CD4-positive, alpha-beta memory T cell (primary cell): ENCODE results near the gene GNAI3. TPM values are rescaled to one million over a fixed set of nuclear protein-coding genes. Genes with fewer than 3 reads are reported as not detected.

Experiments
- CTCF ChIA-PET: fragments of 350-600 bp; sonication (Branson Sonifier 250); formaldehyde crosslinking; loops from one replicate; lab custom pipeline; 2021; ENCODE audit warnings: inconsistent platforms; ENCODE audit not compliant: partially characterized antibody; lab: Charles Lee
- POLR2A ChIA-PET: fragments of 350-600 bp; sonication (Branson Sonifier 250); formaldehyde crosslinking; loops from one replicate; lab custom pipeline; 2021; ENCODE audit not compliant: partially characterized antibody; lab: Charles Lee
- DNase-seq, 5 donors: peaks; one replicate each; pipeline versions ENCODE4 v3.0.0 to v3.0.0-alpha.2; 2020 to 2022; ENCODE audit warnings: mixed read lengths in 1 of 5
- H3K27ac ChIP-seq: one replicate; pipeline ENCODE4 v1.7.0; 2013; ENCODE audit warnings: low read depth, low read length
- H3K27me3 ChIP-seq: 2 replicates; pipeline ENCODE4 v1.7.0; 2013; ENCODE audit warnings: mild to moderate bottlenecking, low read length, moderate library complexity; ENCODE audit not compliant: insufficient read depth
- H3K36me3 ChIP-seq: 2 replicates; pipeline ENCODE4 v1.7.0; 2013; ENCODE audit warnings: mild to moderate bottlenecking, low read length, moderate library complexity; ENCODE audit not compliant: insufficient read depth
- H3K4me1 ChIP-seq: 2 replicates; pipeline ENCODE4 v1.7.0; 2013; ENCODE audit warnings: mild to moderate bottlenecking, low read length, moderate library complexity; ENCODE audit not compliant: insufficient read depth
- H3K4me3 ChIP-seq, 2 donors: one replicate each; pipeline ENCODE4 v1.7.0; 2013; ENCODE audit warnings: low read length in 2 of 2, mild to moderate bottlenecking in 1 of 2
- H3K9me3 ChIP-seq, 2 donors: one replicate each; pipeline ENCODE4 v1.7.0; 2013; ENCODE audit warnings: low read length in 2 of 2, control low read depth in 1 of 2; ENCODE audit not compliant: control insufficient read depth in 1 of 2
- H3K27ac Mint-ChIP-seq, 7 donors: one replicate each; pipeline ENCODE4 v1.8.0; 2020 to 2021; ENCODE audit warnings: mixed read lengths in 7 of 7, mild to moderate bottlenecking in 6 of 7, inconsistent platforms in 3 of 7, moderate library complexity in 3 of 7
- H3K27me3 Mint-ChIP-seq, 2 donors: one replicate each; pipeline ENCODE4 v1.8.0; 2020 to 2021; ENCODE audit warnings: mixed read lengths in 2 of 2
- H3K36me3 Mint-ChIP-seq, 2 donors: one replicate each; pipeline ENCODE4 v1.8.0; 2020 to 2021; ENCODE audit warnings: mixed read lengths in 2 of 2, inconsistent platforms in 1 of 2, mild to moderate bottlenecking in 1 of 2
- H3K4me1 Mint-ChIP-seq, 4 donors: one replicate each; pipeline ENCODE4 v1.8.0; 2020 to 2021; ENCODE audit warnings: mixed read lengths in 4 of 4, mild to moderate bottlenecking in 1 of 4
- H3K4me3 Mint-ChIP-seq, 8 donors: one replicate each; pipeline ENCODE4 v1.8.0; 2020 to 2021; ENCODE audit warnings: mixed read lengths in 8 of 8, mild to moderate bottlenecking in 7 of 8, moderate library complexity in 6 of 8, inconsistent platforms in 3 of 8
- H3K9me3 Mint-ChIP-seq, 8 donors: one replicate each; pipeline ENCODE4 v1.8.0; 2020 to 2021; ENCODE audit warnings: mixed read lengths in 8 of 8, mild to moderate bottlenecking in 5 of 8, inconsistent platforms in 3 of 8, moderate library complexity in 1 of 8
- intact Hi-C: fragments of 100-400 bp; cut with micrococcal nuclease; formaldehyde crosslinking; loops from one replicate; pipeline ENCODE4 v1.15.1; 2023
- polyA plus RNA-seq, 2 donors: library from polyadenylated mRNA; unstranded; fragments of 300-500 nt; fragmentation: Illumina TruSeq; gene quantifications; one replicate each; pipeline ENCODE4 v1.2.3, GENCODE V29; 2021
- total RNA-seq, 2 experiments: library from RNA; stranded (reverse); gene quantifications; one replicate each; pipeline ENCODE4 v1.2.3, GENCODE V29; 2021

The GNAI3 gene
- total and polyA plus RNA-seq, 4 experiments from 2014 or later, result 7.7 to 11.6 (median 8.9) TPM

DNA sequence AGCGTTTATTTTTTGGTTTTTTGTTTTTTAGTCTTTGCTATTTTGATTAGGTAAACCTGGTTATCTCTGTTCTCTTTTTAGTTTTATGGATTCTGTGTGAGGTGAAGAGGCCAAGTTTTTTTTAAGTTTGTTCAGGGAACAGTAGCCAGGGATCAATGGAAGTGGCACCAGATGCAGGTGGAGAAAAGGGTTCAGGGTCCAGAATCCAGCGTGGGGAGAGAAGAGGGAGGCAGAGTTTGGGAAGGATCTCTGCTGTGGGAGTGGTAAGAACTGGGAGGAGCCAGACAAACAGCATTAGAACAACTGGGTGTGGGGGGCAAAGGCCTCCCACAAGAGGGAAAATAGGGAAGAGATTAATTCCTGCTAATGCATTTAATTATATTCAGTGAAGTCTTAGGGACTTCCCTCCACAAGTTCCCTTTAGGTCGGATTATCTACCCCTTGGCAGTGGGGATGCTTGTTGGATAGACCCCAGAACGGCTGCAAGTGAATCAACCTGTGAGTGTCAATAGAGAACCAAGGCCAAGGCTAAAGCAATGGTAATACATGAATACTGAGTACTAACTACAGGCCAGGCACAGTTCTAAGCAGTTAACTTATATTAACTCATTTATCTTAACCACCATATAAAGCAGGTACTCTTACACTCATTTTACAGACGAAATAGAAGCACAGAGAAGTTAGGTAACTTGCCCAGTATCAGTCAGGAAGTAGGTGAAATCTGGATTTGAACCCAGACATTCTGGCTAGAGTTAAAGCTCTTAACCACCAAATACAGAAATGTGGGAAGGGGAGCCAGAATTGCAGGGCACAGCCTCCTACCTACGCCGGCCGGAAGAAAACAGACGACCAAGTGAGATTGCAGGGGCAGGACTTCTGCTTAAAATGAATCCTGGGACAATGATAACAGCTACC is 70.5 kb downstream of the GNAI3 start:
- POLR2A ChIA-PET, result interaction anchor here (1.1 to 8.3 kb wide), 6 partner anchors 16 to 366 kb away, joined by 6 to 114 read pairs (median 8); partner anchors contain the start of genes AHCYL1, ATXN7L2 and GNAI3
- no peak for DNase-seq
- CTCF ChIA-PET, result interaction anchor here (1.1 to 3.1 kb wide), 6 partner anchors 19 to 155 kb away, joined by 3 to 26 read pairs (median 6); partner anchors contain the start of gene GNAI3
- H3K27ac ChIP-seq, result peak overlapping the region; percentile 96
- peak overlapping the region; percentile 91 to 99 (median 99) for H3K27ac Mint-ChIP-seq
- no peaks in the 10 kb centered on the region for H3K36me3 ChIP-seq
- peaks cover 64% of the 10 kb centered on the region for H3K4me1 ChIP-seq
- H3K36me3 Mint-ChIP-seq, result peaks cover 0 to 15% of the 10 kb centered on the region in 2 donors
- H3K27me3 ChIP-seq, result no peaks in the 10 kb centered on the region
- peak overlapping the region; percentile 76 to 93 for H3K4me3 ChIP-seq
- H3K9me3 Mint-ChIP-seq, result peaks cover 0 to 2% (median 0%) of the 10 kb centered on the region in 8 donors
- intact Hi-C loops, result no loop called here
- no peaks in the 10 kb centered on the region for H3K27me3 Mint-ChIP-seq
- peaks cover 48 to 79% (median 56%) of the 10 kb centered on the region in 4 donors for H3K4me1 Mint-ChIP-seq
- peak overlapping the region; percentile 92 to 99 (median 96) for H3K4me3 Mint-ChIP-seq
- H3K9me3 ChIP-seq, result no peaks in the 10 kb centered on the region

- H3K4me1 ChIP-seq, result peaks cover 73% of the 10 kb centered on the region
These were observed 71.4 kb downstream of the GNAI3 start, which contains the start of the genes AMPD2 and GNAT2 for GRCh38 chr1:109619576-109620400. AMPD2 (plus strand) TSS chr1:109619837; CDS start chr1:109621176, 1,339 bp downstream. GNAT2 (minus strand) TSS chr1:109619616; CDS start chr1:109612870, 6,746 bp downstream.

DNA sequence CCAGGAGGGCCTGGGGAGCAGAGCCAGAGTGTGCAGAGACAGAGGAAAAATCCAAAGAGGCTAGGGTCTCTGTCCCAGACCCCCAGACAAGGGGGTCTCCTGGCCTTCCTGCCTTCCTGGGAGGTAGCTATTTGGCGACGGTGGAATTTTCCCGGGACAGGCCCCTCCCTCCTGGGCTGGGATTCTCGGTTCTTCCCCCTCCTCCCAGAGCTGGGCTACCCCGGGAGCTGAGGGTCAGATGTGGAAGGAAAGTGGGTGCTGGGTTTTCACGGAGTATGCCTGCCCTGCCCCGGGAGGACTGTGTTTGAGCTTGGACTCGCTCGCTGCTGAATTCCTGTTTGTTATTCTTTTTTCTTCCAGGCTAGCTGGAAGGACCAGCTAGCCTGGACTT is 72.0 kb downstream of the GNAI3 start:
- Mint-ChIP-seq H3K27me3 (no peaks in the 10 kb centered on the region), H3K4me3 (peak overlapping the region; percentile 92 to 99 (median 96)), H3K27ac (peak overlapping the region; percentile 91 to 99 (median 99)), H3K36me3 (peaks cover 0 to 18% of the 10 kb centered on the region in 2 donors), H3K9me3 (peaks cover 0 to 2% (median 0%) of the 10 kb centered on the region in 8 donors), H3K4me1 (peaks cover 49 to 89% (median 61%) of the 10 kb centered on the region in 4 donors)
- no peaks in the 10 kb centered on the region for H3K27me3 ChIP-seq
- peaks cover 76% of the 10 kb centered on the region for H3K4me1 ChIP-seq
- peak overlapping the region; percentile 96 for H3K27ac ChIP-seq
- intact Hi-C loops, result loop anchor here (1.0 to 5.0 kb wide), 5 partner anchors 72 to 718 kb away; partner anchors contain the start of genes ATXN7L2, GNAI3, PSMA5 and RBM15
- H3K9me3 ChIP-seq, result no peaks in the 10 kb centered on the region
- ChIA-PET POLR2A (interaction anchor here (0.6 to 8.3 kb wide), 17 partner anchors 8 to 414 kb away, joined by 3 to 114 read pairs (median 4); partner anchors contain the start of genes AHCYL1, ATXN7L2, GNAI3 and GSTM4), CTCF (interaction anchor here (0.8 to 3.1 kb wide), 7 partner anchors 8 to 364 kb away, joined by 3 to 26 read pairs (median 4); partner anchors contain the start of genes AHCYL1 and GNAI3)
- peak overlapping the region; percentile 76 to 93 for H3K4me3 ChIP-seq
- peak in 1 of 5 donors; percentile 18 for DNase-seq
- H3K36me3 ChIP-seq, result peaks cover under 1% of the 10 kb centered on the region

More at GRCh38 chr1:109619576-109620400, 71.4 kb downstream of the GNAI3 start, which contains the start of the genes AMPD2 and GNAT2:
- Mint-ChIP-seq H3K4me1 (peaks cover 49 to 88% (median 61%) of the 10 kb centered on the region in 4 donors), H3K9me3 (peaks cover 0 to 2% (median 0%) of the 10 kb centered on the region in 8 donors), H3K4me3 (peak within 1 kb of the TSS; percentile 92 to 99 (median 96)), H3K36me3 (peaks cover 0 to 15% of the 10 kb centered on the region in 2 donors), H3K27ac (peak within 1 kb of the TSS; percentile 91 to 99 (median 99)), H3K27me3 (no peaks in the 10 kb centered on the region)
- POLR2A ChIA-PET, result interaction anchor here (0.9 to 8.3 kb wide), 15 partner anchors 11 to 414 kb away, joined by 3 to 114 read pairs (median 4); partner anchors contain the start of genes AHCYL1, ATXN7L2, GNAI3 and GSTM4
- peak; percentile 75 to 84 (median 77) for DNase-seq
- Histone ChIP-seq H3K9me3 (no peaks in the 10 kb centered on the region), H3K36me3 (no peaks in the 10 kb centered on the region), H3K4me3 (peak within 1 kb of the TSS; percentile 76 to 93), H3K27me3 (no peaks in the 10 kb centered on the region), H3K27ac (peak within 1 kb of the TSS; percentile 96)
- CTCF ChIA-PET, result interaction anchor here (1.0 to 3.1 kb wide), 7 partner anchors 20 to 365 kb away, joined by 3 to 26 read pairs (median 4); partner anchors contain the start of genes AHCYL1 and GNAI3
- intact Hi-C loops, result loop anchor here (1.0 to 5.0 kb wide), 5 partner anchors 71 to 719 kb away; partner anchors contain the start of genes ATXN7L2, GNAI3, PSMA5 and RBM15

DNA sequence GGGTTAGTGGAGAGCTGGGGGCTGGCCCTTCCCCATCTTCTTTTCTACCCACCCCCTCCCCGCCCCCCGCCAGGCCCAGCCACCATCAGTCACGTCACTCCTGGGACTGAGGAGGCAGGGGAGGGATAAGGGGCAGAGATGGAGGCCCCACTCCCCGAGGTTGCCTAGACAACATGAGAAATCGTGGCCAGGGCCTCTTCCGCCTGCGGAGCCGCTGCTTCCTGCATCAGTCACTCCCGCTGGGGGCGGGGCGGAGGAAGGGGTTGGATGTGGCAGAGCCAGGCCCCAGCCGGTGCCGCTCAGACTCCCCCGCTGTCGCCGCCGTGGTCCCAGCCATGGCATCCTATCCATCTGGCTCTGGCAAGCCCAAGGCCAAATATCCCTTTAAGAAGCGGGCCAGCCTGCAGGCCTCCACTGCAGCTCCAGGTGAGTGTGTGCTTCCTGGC is 72.4 kb downstream of the GNAI3 start:
- Mint-ChIP-seq H3K27me3 (no peaks in the 10 kb centered on the region), H3K36me3 (peaks cover 1 to 22% of the 10 kb centered on the region in 2 donors), H3K9me3 (peaks cover 0 to 2% (median 0%) of the 10 kb centered on the region in 8 donors), H3K4me3 (peak overlapping the region; percentile 92 to 99 (median 96)), H3K27ac (peak overlapping the region; percentile 91 to 99 (median 99)), H3K4me1 (peaks cover 47 to 86% (median 58%) of the 10 kb centered on the region in 4 donors)
- ChIA-PET POLR2A (interaction anchor here (0.6 to 8.3 kb wide), 16 partner anchors 9 to 413 kb away, joined by 3 to 114 read pairs (median 4); partner anchors contain the start of genes AHCYL1, ATXN7L2, GNAI3 and GSTM4), CTCF (interaction anchor here (0.8 to 3.1 kb wide), 5 partner anchors 8 to 153 kb away, joined by 3 to 26 read pairs (median 8); partner anchors contain the start of gene GNAI3)
- H3K27ac ChIP-seq, result peak overlapping the region; percentile 96
- intact Hi-C loops, result loop anchor here (1.0 to 5.0 kb wide), 6 partner anchors 73 to 718 kb away; partner anchors contain the start of genes ATXN7L2, GNAI3, PSMA5 and RBM15
- peak overlapping the region; percentile 76 to 93 for H3K4me3 ChIP-seq
- no peaks in the 10 kb centered on the region for H3K9me3 ChIP-seq
- peak; percentile 96 to 99 (median 97) for DNase-seq
- no peaks in the 10 kb centered on the region for H3K27me3 ChIP-seq
- H3K4me1 ChIP-seq, result peaks cover 72% of the 10 kb centered on the region
- peaks cover 5% of the 10 kb centered on the region for H3K36me3 ChIP-seq

DNA sequence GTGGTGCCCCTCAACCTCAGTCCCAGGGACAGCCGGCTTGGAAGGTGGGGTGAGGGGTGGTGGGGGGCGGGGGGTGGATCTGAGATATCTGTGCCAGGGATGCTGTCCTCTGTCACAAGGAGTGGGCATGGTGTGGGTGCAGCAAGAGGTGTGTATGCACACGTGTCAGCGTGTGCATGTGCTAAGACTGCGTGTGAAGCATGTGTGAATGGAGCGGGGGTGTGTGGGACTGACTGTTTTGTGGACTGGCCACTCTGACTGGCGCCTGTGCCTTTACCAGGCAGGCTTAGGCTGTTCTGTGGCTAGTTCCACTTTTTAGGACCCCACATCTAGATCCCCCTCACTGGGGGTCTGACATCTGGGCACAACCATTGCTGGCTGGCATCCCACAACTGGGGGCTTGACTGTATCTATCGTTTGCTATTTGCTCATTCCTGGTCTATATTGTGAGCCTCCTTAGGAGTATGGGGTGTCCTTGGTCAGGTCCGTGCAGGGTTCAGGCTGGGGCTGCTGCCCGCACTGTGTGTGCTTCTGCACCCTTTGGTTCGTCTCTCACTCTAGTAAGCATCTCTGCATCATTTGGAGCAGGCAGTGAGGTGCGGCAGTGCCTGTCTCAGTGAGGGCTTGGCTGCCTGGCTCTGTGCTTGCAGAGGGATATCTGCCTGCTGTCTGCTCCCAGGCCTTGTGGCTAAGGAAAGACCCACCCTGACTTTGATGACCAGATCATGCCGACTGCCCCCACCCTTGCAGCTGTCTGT is 73.1 kb downstream of the GNAI3 start:
- Mint-ChIP-seq H3K27ac (peak overlapping the region; percentile 91 to 99 (median 99)), H3K4me1 (peaks cover 41 to 80% (median 52%) of the 10 kb centered on the region in 4 donors), H3K36me3 (peaks cover 4 to 29% of the 10 kb centered on the region in 2 donors), H3K27me3 (no peaks in the 10 kb centered on the region), H3K9me3 (peaks cover 0 to 2% (median 0%) of the 10 kb centered on the region in 8 donors), H3K4me3 (peak overlapping the region; percentile 92 to 99 (median 96))
- no peaks in the 10 kb centered on the region for H3K27me3 ChIP-seq
- H3K4me3 ChIP-seq, result peak overlapping the region; percentile 76 to 93
- H3K4me1 ChIP-seq, result peaks cover 65% of the 10 kb centered on the region
- ChIA-PET CTCF (interaction anchor here (1.1 to 1.2 kb wide), 2 partner anchors 20 to 89 kb away, joined by 3 to 4 read pairs; no protein-coding TSS in a partner anchor), POLR2A (interaction anchor here (0.6 to 8.3 kb wide), 5 partner anchors 13 to 1089 kb away, joined by 3 to 114 read pairs (median 4); partner anchors contain the start of gene GNAI3)
- H3K9me3 ChIP-seq, result no peaks in the 10 kb centered on the region
- no peak for DNase-seq
- H3K27ac ChIP-seq, result peak overlapping the region; percentile 96
- intact Hi-C loops, result loop anchor here (1.0 to 5.0 kb wide), 4 partner anchors 139 to 717 kb away; partner anchors contain the start of genes ATXN7L2, PSMA5, RBM15 and STRIP1
- H3K36me3 ChIP-seq, result peaks cover 12% of the 10 kb centered on the region
